A549 (cell line): ENCODE results near the gene CRADD.

Source experiments
- CBX2 ChIP-seq: fragments of 200-600 bp; sonication (generic); IDR thresholded peaks from 2 replicates; pipeline ENCODE4 v1.6.1; 2016; ENCODE audit warnings: low read depth, mild to moderate bottlenecking, borderline replicate concordance
- ELK1 ChIP-seq: fragments of 150-350 bp; IDR thresholded peaks from 2 replicates; pipeline ENCODE4 v1.6.1; 2014; ENCODE audit warnings: low read depth, mild to moderate bottlenecking, low read length
- JUN ChIP-seq, 2 experiments: fragments of >200 bp; sonication (Bioruptor Twin); formaldehyde crosslinking; IDR thresholded peaks; 2 replicates in 1 of 2; 3 replicates in 1 of 2; pipeline ENCODE4 v1.6.1; 2016 to 2017
- MAX ChIP-seq: IDR thresholded peaks from 2 replicates; pipeline ENCODE4 v1.6.1; 2012
- NR3C1 ChIP-seq: fragments of >200 bp; sonication (Bioruptor Twin); formaldehyde crosslinking; IDR thresholded peaks from 3 replicates; pipeline ENCODE4 v1.6.1; 2017
- POLR2A ChIP-seq: IDR thresholded peaks from 2 replicates; pipeline ENCODE4 v1.6.1; 2012; ENCODE audit warnings: mild to moderate bottlenecking, low read length
- RFX5 ChIP-seq: fragments of 450-650 bp; IDR thresholded peaks from 2 replicates; pipeline ENCODE4 v1.7.1; 2014; ENCODE audit warnings: antibody characterized with exemption, mild to moderate bottlenecking, moderate library complexity
- SMC3 ChIP-seq: fragments of >200 bp; sonication (Bioruptor Twin); formaldehyde crosslinking; IDR thresholded peaks from 3 replicates; pipeline ENCODE4 v1.6.1; 2018; ENCODE audit warnings: inconsistent platforms
- USF2 ChIP-seq: fragments of 450-650 bp; IDR thresholded peaks from 2 replicates; pipeline ENCODE4 v1.6.1; 2014; ENCODE audit warnings: antibody characterized with exemption
- TF ChIP-seq, protein P1 (sequence below): fragments of >200 bp; sonication (Bioruptor Twin); formaldehyde crosslinking; IDR thresholded peaks from 3 replicates; pipeline ENCODE4 v1.5.1; 2016

- no peak for TF ChIP-seq SMC3
- TF ChIP-seq NR3C1: no peak
- no peak for TF ChIP-seq POLR2A
- no peak for TF ChIP-seq ELK1
- TF ChIP-seq CBX2: no peak
- no peak for TF ChIP-seq USF2
- TF ChIP-seq, protein P1, sequence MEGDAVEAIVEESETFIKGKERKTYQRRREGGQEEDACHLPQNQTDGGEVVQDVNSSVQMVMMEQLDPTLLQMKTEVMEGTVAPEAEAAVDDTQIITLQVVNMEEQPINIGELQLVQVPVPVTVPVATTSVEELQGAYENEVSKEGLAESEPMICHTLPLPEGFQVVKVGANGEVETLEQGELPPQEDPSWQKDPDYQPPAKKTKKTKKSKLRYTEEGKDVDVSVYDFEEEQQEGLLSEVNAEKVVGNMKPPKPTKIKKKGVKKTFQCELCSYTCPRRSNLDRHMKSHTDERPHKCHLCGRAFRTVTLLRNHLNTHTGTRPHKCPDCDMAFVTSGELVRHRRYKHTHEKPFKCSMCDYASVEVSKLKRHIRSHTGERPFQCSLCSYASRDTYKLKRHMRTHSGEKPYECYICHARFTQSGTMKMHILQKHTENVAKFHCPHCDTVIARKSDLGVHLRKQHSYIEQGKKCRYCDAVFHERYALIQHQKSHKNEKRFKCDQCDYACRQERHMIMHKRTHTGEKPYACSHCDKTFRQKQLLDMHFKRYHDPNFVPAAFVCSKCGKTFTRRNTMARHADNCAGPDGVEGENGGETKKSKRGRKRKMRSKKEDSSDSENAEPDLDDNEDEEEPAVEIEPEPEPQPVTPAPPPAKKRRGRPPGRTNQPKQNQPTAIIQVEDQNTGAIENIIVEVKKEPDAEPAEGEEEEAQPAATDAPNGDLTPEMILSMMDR: no peak
- TF ChIP-seq RFX5: no peak
- no peak for TF ChIP-seq JUN (IDR thresholded peaks at IDR 0.05)
- no peak for TF ChIP-seq MAX
Observed at GRCh38 chr12:93794738-93795137, 117.6 kb downstream of the CRADD start.
